Left renal cortex interstitium (tissue), 4 donors: ENCODE measurements around the gene MMP8. TPM values are rescaled to one million over a fixed set of nuclear protein-coding genes. Genes with fewer than 3 reads are reported as not detected.
"Not testable (repeated sequence)": the region's sequence is repeated elsewhere in the genome, so short reads cannot be mapped to it uniquely, and the experiment has no call there.

Experiments
- DNase-seq, 4 donors: peaks; one replicate each; pipeline ENCODE4 v3.0.0-alpha.2; 2013; ENCODE audit warnings: low read depth in 4 of 4, low spot score in 2 of 4, missing footprints in 1 of 4
- polyA plus RNA-seq, 4 donors: library from polyadenylated mRNA; unstranded; fragments of 120-200 nt; gene quantifications; one replicate each; pipeline ENCODE4 v1.2.1, GENCODE V29; 2013; ENCODE audit not compliant: insufficient read length in 4 of 4

Gene MMP8, protein sequence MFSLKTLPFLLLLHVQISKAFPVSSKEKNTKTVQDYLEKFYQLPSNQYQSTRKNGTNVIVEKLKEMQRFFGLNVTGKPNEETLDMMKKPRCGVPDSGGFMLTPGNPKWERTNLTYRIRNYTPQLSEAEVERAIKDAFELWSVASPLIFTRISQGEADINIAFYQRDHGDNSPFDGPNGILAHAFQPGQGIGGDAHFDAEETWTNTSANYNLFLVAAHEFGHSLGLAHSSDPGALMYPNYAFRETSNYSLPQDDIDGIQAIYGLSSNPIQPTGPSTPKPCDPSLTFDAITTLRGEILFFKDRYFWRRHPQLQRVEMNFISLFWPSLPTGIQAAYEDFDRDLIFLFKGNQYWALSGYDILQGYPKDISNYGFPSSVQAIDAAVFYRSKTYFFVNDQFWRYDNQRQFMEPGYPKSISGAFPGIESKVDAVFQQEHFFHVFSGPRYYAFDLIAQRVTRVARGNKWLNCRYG
- under 1 TPM in 3 of 4 donors, not detected in 1; 0.05 to 0.07 (median 0.06) TPM for polyA plus RNA-seq

DNA sequence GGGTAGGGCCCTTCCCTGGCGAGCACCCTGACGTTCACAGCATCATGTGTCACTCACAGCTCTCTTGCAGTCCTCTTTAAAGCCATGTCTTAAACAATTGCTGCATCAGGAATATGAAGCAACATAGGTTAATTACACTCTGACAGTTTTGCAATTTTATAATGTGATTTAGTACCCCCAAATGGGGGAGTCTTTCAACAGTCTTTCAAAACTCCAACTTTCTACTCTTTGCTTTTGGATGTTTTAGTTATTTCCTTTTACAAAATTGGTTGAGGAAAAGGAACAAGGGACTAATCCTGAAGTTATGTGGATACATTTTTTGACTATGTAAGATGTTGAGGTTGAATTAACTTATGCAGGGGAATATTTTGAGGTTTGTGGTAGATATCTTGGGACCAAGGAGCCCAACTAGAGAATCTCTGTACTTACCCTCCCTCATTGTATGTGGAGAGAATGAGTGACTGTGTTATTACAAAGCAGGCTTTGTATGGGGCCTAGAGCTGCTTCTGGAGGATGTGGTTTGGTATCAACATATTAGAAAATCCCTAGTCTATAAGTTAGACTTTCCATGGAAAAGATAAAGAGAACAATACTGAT, at the start of gene MMP8:
MMP8 (minus strand) TSS at position 51 of the 597 bp plus-strand sequence. CDS start 99 bp downstream, outside the sequence.
- no peak for DNase-seq

DNA sequence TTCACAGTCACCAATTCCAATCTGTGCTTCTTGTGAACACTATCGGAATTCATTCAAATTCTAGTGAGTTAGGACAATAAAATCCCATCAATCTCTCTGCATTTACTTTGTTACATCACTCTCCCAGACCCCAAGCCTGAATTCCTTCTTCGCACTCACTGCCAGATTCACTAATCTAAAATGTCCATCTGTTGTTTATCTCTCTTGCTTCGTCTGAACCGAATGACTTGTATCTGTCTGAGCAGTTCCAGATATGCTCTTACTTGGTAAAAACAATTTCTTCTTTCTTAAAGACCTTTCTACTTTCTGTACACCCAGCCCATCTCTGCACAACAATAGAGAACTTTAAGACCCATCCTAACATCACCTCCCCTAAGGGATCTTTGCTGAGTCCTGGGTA, 48.6 kb upstream of the MMP8 start:
- no peak for DNase-seq

DNA sequence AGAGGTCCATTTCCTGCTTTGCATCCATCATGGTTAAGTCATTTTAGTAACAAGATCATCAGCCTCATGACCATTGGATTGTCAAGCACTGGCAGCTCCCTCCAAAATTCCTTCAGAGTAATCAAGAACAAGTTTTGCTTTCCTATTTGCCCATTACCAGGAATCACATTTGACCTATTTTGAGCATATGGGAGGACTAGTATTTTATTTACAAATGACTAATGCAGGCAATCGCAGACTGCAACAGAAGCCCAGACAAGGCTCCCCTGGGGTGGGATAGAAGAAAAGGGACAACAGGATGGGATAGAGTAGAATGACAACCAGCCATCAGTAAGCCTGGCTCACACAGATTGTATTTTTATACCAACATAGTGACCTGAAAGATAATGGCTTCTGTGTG, 46.6 kb upstream of the MMP8 start:
- DNase-seq: no peak

DNA sequence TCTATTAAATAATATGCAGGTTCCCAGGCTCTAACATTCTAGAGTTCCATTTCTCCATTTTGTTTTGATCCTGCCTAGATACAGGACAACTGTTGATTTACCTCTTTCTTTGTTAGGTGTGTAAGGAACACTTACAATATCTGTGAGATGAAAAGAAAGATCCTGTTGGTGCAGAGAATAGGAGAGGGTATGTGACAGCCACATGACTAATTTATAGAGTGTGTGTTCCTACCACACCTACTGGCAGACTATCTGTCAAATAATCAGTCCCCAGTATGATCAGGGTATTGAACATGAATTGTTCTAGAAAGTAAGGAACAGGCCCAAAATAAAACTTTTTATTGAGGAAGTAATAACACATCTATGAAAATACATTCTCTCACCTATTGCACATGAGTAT, 45.4 kb upstream of the MMP8 start:
- no peak for DNase-seq

DNA sequence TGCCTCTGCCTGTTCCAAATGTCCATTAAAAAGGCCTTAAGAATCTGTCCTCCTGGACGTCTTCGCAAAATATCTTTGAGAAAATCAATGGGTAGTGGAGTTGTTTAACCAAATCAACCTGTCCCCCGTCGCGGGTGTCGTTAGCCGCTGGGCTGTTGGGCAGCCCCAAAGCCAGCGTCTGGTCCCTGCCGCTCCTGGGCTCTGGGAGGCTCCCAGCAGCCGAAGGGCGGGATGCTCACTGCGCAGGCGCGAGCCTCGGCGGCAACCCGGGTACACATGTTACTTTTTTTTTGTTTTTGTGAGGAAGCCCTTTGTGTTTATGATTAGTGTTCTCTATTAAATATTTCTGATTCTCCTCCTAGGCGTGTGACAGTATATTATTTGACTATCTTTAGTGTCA, 43.0 kb upstream of the MMP8 start:
- no peak for DNase-seq

DNA sequence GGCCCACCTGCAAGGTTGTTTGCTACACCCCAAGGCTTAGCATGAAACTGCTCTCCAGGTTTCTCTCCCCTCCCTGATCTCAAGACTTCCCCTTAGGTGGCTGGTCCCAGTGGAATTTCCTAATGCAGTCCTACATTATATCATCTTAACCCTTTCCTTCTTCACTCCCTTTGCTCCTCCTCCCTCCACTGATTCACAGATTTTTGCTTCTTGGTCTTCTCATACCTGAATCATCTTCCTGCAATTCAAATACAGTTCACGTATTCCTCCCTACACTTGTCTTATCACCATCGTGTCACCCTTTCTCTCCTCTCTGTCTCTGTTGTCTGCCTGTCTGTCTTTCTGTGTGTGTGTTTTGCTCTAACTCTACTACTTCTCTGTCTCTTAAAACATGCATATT, 38.7 kb upstream of the MMP8 start:
- no peak for DNase-seq

DNA sequence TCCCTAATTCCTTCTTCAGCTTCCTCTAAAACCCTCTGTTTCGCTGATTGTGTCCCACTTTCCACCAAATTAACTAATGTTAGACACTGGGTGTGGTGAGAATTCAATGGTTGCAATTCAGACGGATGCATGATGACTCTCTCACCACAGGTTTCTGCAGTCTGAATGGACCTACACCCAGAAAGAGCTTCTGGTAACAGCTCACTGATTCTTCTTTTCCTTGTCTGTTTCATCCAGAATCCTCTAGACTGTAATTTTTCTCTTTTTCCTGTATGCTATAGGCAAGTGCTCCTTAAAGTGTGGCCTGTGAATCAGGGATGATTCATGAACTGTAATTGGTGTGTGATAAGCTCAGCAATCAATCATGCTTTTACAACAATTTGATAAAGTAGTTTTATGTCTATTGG, 37.6 kb upstream of the MMP8 start:
- no peak for DNase-seq

DNA sequence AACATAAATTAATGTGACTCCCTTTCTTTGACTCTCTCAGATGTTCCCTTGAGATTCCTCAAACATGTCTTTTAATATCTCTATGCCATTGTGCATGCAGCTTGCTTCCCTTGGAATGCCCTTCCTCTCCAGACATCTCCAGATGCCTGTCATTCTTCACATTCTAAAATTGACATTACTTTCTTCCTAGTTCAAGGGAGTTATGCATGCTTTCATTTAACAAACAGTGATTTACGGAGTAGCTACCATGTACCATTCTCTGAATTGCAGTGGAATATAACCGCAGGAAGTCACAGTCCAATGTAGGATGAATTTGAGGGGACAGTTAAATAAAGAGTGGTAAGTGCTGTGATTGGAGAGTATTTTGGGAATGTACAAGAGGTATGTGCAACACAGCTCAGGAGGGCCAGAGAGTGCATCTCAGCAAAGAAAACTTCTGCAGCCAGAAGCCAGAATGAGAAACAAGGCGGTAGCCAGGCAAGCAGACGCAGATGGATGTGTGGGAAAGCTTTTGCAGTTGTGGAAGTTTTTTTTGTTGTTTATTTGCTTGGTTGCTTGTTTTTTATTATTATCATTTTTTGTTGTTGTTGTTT, 37.0 kb upstream of the MMP8 start:
- no peak for DNase-seq

DNA sequence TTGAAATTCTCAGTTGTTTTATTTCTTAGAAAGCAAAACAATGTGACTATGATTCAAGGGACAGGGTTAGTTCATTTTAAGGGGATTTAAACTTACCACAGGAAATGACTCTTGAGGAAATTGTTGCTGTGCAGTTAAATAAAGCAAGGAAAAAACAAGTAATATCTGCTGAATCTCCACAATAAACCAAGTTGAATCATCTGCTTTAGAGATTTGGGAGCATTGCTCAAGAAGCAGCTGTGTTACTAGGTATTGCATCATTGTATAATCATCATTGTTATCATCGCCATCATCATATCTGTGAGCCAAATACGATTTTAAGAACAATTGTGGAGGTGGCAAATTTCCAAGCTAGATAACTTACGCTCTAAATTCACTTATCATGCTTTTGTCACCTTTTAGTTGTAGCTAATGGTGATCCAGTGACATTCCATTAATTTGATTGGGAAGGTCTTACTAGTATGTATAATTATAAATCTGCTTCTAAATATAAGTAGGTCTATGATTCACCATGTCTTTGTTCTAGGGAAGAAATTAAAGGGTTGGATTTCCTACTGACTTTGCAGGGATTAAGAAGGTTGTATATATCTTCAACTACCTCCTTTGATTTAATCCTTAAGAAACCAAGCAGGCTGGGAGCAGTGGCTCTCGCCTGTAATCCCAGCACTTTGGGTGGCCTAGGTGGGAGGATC, 35.7 kb upstream of the MMP8 start:
- DNase-seq: no peak

DNA sequence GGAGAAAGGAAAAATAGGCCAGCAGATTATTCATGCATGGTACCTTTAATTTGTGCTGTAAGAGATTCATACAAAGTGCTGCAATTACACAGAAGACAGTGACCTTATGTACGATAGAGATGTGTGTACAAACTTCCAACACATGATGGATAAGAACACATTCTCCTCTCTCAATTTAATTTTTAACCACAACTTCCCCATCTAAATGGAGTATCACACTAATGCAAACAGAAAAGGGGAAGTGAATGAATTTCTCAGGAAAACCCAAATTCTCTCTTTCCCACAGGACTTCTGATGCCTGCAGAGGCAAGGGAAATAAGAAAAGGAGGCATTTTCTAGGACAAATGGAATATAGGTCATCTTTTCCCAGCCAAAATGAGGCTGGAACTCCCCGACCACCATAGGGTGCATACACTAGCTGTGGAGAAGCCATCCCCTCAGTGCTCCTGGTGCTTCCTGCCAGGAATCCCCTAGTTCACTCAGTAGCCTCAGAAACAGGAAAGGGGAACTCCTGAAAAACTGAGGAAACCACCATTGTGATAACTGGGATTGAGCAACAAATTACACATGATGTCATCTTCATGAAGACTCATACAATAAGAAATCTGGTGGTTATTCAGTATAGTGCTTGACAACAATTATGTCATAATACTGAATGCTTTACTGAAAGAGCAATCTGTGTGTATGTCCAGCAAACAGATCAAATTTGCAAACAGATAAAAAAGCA, 33.2 kb upstream of the MMP8 start:
- DNase-seq: no peak

DNA sequence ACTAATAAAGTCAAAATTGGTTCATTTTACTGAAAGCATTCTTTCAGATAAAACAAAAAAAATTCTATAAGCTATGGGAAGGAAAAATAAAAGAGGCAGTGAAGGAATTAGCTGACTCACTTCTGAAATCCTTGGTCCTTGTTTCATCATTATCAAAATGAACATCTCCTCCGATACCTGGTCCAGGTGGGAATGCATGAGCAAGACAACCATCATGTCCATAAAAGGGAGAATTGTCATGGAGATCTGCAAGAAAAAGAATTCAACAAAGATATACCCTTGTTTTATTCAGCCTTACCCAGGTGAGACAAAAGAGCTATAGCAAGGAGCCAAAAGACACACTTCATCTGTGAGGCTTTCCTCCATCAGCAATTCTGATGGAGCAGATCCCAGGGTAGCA, 28.5 kb upstream of the MMP8 start:
- DNase-seq: no peak

DNA sequence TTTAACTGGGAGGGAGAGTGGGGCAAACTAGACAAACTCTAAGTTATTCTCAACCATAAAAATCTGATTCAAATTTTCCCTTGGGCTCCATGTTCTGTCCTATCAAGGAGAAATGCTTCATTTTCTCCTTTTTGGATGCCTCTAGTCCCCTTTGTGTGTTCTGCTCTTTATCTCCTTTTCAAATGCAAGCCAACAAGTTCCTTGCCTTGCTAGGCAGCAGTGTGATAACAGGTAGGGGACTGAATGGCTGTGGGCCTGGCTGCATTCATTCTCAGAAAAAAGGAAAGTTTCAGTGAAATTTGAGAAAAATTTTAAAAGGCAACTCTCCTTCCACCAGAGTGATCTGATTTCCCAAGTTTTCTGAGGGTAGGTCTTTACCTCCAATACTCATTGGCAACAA, 26.9 kb upstream of the MMP8 start:
- DNase-seq: no peak

DNA sequence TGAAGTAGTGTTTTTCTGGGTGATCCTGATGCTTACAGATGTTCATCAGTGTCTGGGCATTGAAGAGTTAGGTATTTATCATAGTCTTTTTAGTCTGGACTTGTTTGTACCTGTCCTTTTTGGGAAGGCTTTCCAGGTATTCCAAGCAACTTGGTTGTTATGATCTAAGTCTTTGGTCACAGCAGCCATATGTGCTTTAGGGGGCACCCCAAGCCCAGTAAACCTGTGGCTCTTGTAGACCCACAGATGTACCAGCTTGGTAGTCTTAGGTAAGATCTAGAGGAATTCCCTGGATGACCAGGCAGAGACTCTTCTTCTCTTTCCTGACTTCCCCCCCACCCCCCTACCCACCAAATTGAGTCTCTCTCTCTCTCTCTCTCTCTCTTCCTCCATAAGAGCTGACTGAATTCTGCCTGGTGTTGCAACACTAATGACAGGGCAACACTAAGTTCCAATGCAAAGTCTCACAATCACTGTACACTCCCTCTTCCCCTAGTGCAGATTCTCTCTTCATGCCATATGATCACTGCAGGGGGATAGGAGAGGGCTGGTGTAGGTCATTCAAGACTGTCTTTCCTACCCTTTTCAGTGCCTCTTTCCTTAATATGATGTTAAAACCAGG, 24.5 kb upstream of the MMP8 start:
- DNase-seq: no peak

DNA sequence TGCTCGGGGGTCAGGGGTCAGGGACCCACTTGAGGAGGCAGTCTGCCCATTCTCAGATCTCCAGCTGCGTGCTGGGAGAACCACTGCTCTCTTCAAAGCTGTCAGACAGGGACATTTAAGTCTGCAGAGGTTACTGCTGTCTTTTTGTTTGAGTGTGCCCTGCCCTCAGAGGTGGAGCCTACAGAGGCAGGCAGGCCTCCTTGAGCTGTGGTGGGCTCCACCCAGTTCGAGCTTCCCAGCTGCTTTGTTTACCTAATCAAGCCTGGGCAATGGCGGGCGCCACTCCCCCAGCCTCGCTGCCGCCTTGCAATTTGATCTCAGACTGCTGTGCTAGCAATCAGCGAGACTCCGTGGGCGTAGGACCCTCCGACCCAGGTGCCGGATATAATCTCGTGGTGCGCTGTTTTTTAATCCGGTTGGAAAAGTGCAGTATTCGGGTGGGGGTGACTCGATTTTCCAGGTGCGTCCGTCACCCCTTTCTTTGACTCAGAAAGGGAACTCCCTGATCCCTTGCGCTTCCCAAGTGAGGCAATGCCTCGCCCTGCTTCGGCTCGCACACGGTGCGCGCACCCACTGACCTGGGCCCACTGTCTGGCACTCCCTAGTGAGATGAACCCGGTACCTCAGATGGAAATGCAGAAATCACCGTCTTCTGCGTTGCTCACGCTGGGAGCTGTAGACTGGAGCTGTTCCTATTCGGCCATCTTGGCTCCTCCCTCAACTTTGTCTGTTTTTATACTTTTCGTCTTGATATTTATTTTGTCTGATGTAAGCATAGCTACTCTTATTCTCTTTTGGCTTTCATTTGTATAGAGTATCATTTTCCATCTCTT, 22.2 kb upstream of the MMP8 start:
- DNase-seq: not testable (repeated sequence)

DNA sequence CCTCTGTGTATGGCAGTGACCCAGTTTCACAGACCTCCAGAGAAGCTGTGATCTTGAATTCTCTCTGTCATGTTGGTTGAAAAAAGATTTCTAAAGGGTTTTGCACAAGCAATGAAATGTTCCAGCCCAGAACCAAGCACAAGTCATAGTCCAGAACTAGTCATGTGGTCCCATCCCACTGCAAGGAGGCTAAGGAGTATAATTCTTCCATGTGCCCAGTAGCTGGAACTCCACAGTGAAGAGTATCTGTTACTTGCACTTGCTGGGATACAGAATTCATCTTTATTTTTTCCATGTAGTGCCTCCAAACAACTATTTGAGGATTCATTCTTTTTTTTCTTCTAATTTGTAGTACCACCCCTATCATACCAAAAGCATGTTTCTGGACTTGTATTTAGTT, 9.9 kb upstream of the MMP8 start:
- no peak for DNase-seq

DNA sequence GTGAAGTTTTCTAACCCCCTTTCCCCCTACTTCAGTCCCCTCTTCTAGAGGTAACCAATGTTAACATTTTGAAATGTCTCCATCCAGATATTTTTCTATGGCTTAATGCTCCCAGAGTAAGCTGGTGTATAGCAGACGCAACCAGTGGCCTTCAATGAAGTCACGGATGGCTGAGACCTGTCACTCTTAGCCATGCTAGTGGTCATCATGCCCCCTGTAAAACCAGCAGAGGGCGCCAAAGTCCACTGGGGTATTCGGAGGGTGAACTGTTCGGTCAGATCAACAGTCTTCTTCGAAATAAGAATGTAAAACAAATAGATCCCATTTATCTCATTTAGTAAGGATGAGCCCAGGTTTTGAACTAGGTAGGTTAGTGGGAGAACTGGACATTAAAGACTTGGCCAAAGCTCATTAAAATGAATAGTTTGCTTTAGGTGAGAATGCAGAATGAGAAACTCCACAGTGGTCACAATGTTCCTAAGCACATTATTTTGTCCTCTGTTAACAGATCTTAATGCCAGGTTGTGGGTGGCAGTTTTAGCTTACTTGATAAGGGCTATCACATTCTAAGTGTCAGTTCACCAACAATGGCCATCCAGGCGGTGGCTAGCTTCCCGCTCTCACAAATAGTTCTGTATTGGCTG, 8.6 kb upstream of the MMP8 start:
- DNase-seq: no peak

DNA sequence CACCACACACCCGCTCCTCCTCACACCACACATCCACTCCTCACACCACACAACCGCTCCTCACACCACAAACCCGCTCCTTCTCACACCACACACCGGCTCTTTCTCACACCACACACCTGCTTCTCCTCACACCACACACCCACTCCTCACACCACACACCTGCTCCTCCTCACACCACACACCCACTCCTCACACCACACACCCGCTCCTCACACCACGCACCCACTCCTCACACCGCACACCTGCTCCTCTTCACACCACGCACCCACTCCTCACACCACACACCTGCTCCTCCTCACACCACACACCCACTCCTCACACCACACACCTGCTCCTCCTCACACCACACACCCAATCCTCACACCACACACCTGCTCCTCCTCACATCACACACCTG, 6.2 kb upstream of the MMP8 start:
- not testable (repeated sequence) for DNase-seq
